HCT116 (cell line): ENCODE measurements around the gene LMNTD2. TPM values are rescaled to one million over a fixed set of nuclear protein-coding genes. Genes with fewer than 3 reads are reported as not detected.

Experiments
- ATAC-seq: fragments of 200-7000 bp; cut with Tn5 transposase; 2 replicates; pipeline ENCODE4 v1.9.1; 2020; ENCODE audit warnings: mild to moderate bottlenecking, moderate library complexity
- BruUV-seq: library from RNA; stranded (reverse); fragments of 400-500 nt; replicated peaks from 2 replicates; lab custom pipeline; 2021; lab: Mats Ljungman, UMichigan
- CTCF ChIA-PET: fragments of 300-600 bp; sonication (Branson Sonifier 250); formaldehyde crosslinking; loops from one replicate; lab custom pipeline; 2021; ENCODE audit warnings: antibody characterized with exemption; lab: Charles Lee
- POLR2A ChIA-PET: fragments of 300-600, 350-600 bp; sonication (Branson Sonifier 250); formaldehyde crosslinking; loops from one replicate; lab custom pipeline; 2021; ENCODE audit warnings: antibody characterized with exemption; lab: Charles Lee
- RAD21 ChIA-PET, 2 experiments: fragments of 300-600 bp; sonication (Branson Sonifier 250); formaldehyde crosslinking; loops; one replicate each; lab custom pipeline; 2023; ENCODE audit warnings: low total read pairs in 2 of 2; ENCODE audit not compliant: uncharacterized antibody in 2 of 2, unreplicated experiment in 2 of 2, low non-redundant PET in 1 of 2; lab: Charles Lee
- DNase-seq: peaks from one replicate; pipeline ENCODE4 v3.0.0-alpha.2; 2010; ENCODE audit warnings: low read depth, low spot score
- H2AFZ ChIP-seq: fragments of 200-600 bp; shearing (Covaris generic), sonication (generic); 2 replicates; pipeline ENCODE4 v1.6.1; 2017; ENCODE audit warnings: low read depth, mixed run types, mixed read lengths, antibody characterized with exemption, low read length; ENCODE audit not compliant: poor library complexity, severe bottlenecking
- H3K27ac ChIP-seq: 2 replicates; pipeline ENCODE4 v1.5.1; 2012; ENCODE audit warnings: low read depth, low read length
- H3K27me3 ChIP-seq: fragments of 200-600 bp; sonication (generic); 2 replicates; pipeline ENCODE4 v1.6.1; 2016; ENCODE audit warnings: mixed run types, low read length, mixed read lengths; ENCODE audit not compliant: insufficient read depth
- H3K36me3 ChIP-seq, 2 experiments: fragments of 200-500 bp in 1 of 2; fragments of 200-600 bp in 1 of 2; sonication (Bioruptor generic) in 1 of 2; sonication (generic) in 1 of 2; 2 replicates each; pipeline versions ENCODE4 v1.5.1 to v1.6.1; 2014 to 2016; ENCODE audit warnings: low read length in 2 of 2, inconsistent platforms in 1 of 2, mixed read lengths in 1 of 2, mixed run types in 1 of 2; ENCODE audit not compliant: insufficient read depth in 2 of 2, control insufficient read depth in 1 of 2
- H3K4me1 ChIP-seq, 2 experiments: fragments of 200-600 bp in 1 of 2; sonication (generic) in 1 of 2; 2 replicates each; pipeline versions ENCODE4 v1.5.1 to v1.6.1; 2012 to 2017; ENCODE audit warnings: low read length in 2 of 2, inconsistent platforms in 1 of 2, mild to moderate bottlenecking in 1 of 2, mixed read lengths in 1 of 2, mixed run types in 1 of 2, moderate library complexity in 1 of 2; ENCODE audit not compliant: insufficient read depth in 2 of 2, control insufficient read depth in 1 of 2
- H3K4me2 ChIP-seq: fragments of 200-600 bp; sonication (generic); 2 replicates; pipeline ENCODE4 v1.6.1; 2017; ENCODE audit warnings: mixed run types, low read length, mixed read lengths
- H3K4me3 ChIP-seq, 2 experiments: fragments of 200-600 bp in 1 of 2; sonication (generic) in 1 of 2; replicated peaks in 1 of 2; 2 replicates each; pipeline ENCODE4 v1.5.1; 2011 to 2016; ENCODE audit warnings: low read length in 2 of 2, control low read depth in 1 of 2, low read depth in 1 of 2, mild to moderate bottlenecking in 1 of 2, mixed read lengths in 1 of 2, mixed run types in 1 of 2
- H3K79me2 ChIP-seq: fragments of 200-600 bp; sonication (generic); 2 replicates; pipeline ENCODE4 v1.6.1; 2017; ENCODE audit warnings: mild to moderate bottlenecking, mixed run types, low read length, moderate library complexity, mixed read lengths; ENCODE audit not compliant: insufficient read depth
- H3K9ac ChIP-seq: fragments of 200-600 bp; sonication (generic); 2 replicates; pipeline ENCODE4 v1.6.1; 2016; ENCODE audit warnings: low read length, mixed read lengths
- H3K9me2 ChIP-seq: fragments of 200-600 bp; sonication (generic), shearing (Covaris generic); 2 replicates; pipeline ENCODE4 v1.6.1; 2017; ENCODE audit warnings: mixed run types, mild to moderate bottlenecking, moderate library complexity; ENCODE audit not compliant: insufficient read depth
- H3K9me3 ChIP-seq, 2 experiments: fragments of 200-500 bp in 1 of 2; fragments of 200-600 bp in 1 of 2; sonication (Bioruptor generic) in 1 of 2; sonication (generic) in 1 of 2; 2 replicates each; pipeline ENCODE4 v1.6.1; 2014 to 2017; ENCODE audit warnings: low read length in 2 of 2, mixed read lengths in 2 of 2, inconsistent platforms in 1 of 2, low read depth in 1 of 2, mild to moderate bottlenecking in 1 of 2, mixed run types in 1 of 2, moderate library complexity in 1 of 2; ENCODE audit not compliant: control insufficient read depth in 1 of 2, insufficient read depth in 1 of 2
- H4K20me1 ChIP-seq: fragments of 200-600 bp; sonication (generic), shearing (Covaris generic); 2 replicates; pipeline ENCODE4 v1.6.1; 2017; ENCODE audit warnings: mixed run types, mild to moderate bottlenecking, moderate library complexity; ENCODE audit not compliant: insufficient read depth
- CTCF ChIP-seq, 3 experiments: fragments of 200-600 bp in 1 of 3; sonication (generic) in 1 of 3; IDR thresholded peaks in 2 of 3; conservative IDR thresholded peaks in 1 of 3; 2 replicates each; pipeline ENCODE4 v1.5.1; 2012 to 2017; ENCODE audit warnings: low read depth in 2 of 3, low read length in 2 of 3, antibody characterized with exemption in 1 of 3, borderline replicate concordance in 1 of 3, control low read depth in 1 of 3, mild to moderate bottlenecking in 1 of 3, mixed read lengths in 1 of 3, mixed run types in 1 of 3, moderate library complexity in 1 of 3; ENCODE audit not compliant: insufficient read depth in 1 of 3
- ELF1 ChIP-seq: IDR thresholded peaks from 2 replicates; pipeline ENCODE4 v1.6.1; 2012; ENCODE audit warnings: low read depth, borderline replicate concordance
- EZH2 ChIP-seq: fragments of 200-600 bp; sonication (generic); IDR thresholded peaks from 2 replicates; pipeline ENCODE4 v1.6.1; 2017; ENCODE audit warnings: antibody characterized with exemption, mixed run types
- EZH2phosphoT487 ChIP-seq: fragments of 200-600 bp; IDR thresholded peaks from 2 replicates; pipeline ENCODE4 v1.6.1; 2018; ENCODE audit warnings: antibody characterized with exemption, borderline replicate concordance
- JUND ChIP-seq: IDR thresholded peaks from 2 replicates; pipeline ENCODE4 v1.6.1; 2012
- POLR2A ChIP-seq: IDR thresholded peaks from 2 replicates; pipeline ENCODE4 v1.7.0; 2011; ENCODE audit warnings: borderline replicate concordance; ENCODE audit not compliant: insufficient read depth, insufficient read length; ENCODE audit errors: extremely low read depth
- POLR2AphosphoS5 ChIP-seq: IDR thresholded peaks from 2 replicates; pipeline ENCODE4 v1.6.1; 2011; ENCODE audit warnings: mild to moderate bottlenecking, low read depth, low read length, moderate library complexity
- SP1 ChIP-seq: IDR thresholded peaks from 2 replicates; pipeline ENCODE4 v1.6.1; 2012; ENCODE audit warnings: low read depth
- SRF ChIP-seq: IDR thresholded peaks from 2 replicates; pipeline ENCODE4 v1.6.1; 2012; ENCODE audit warnings: low read depth
- YY1 ChIP-seq: IDR thresholded peaks from 2 replicates; pipeline ENCODE4 v1.6.1; 2011; ENCODE audit warnings: low read length, low read depth, moderate library complexity, mild to moderate bottlenecking; ENCODE audit not compliant: insufficient replicate concordance; ENCODE audit errors: extremely low read depth
- ZBTB33 ChIP-seq: IDR thresholded peaks from 2 replicates; pipeline ENCODE4 v1.6.1; 2011; ENCODE audit warnings: mild to moderate bottlenecking, low read length, moderate library complexity; ENCODE audit not compliant: insufficient replicate concordance; ENCODE audit errors: extremely low read depth
- ZFX ChIP-seq: fragments of 450-650 bp; IDR thresholded peaks from 2 replicates; pipeline ENCODE4 v1.6.1; 2017
- ZNF274 ChIP-seq: fragments of 200-500 bp; sonication (Bioruptor generic); IDR thresholded peaks from 2 replicates; pipeline ENCODE4 v1.6.1; 2014; ENCODE audit warnings: mild to moderate bottlenecking, low read depth, low read length, inconsistent platforms
- intact Hi-C: fragments of 100-400 bp; cut with micrococcal nuclease; formaldehyde crosslinking; loops from 2 replicates; pipeline ENCODE4 v1.10.0; 2022
- total RNA-seq: library from RNA; stranded (reverse); gene quantifications from one replicate; pipeline ENCODE4 v1.2.1, GENCODE V29; 2021; ENCODE audit not compliant: unreplicated experiment
- TF ChIP-seq, protein P1 (sequence below): IDR thresholded peaks from 2 replicates; pipeline ENCODE4 v1.6.1; 2012; ENCODE audit warnings: low read depth
- TF ChIP-seq, protein P2 (sequence below): IDR thresholded peaks from 2 replicates; pipeline ENCODE4 v1.6.1; 2012

LMNTD2 gene
- total RNA-seq, 1 experiment from 2014 or later, result 9.5 TPM

- ChIA-PET POLR2A (no interaction called here), RAD21 (no interaction called here)
- H4K20me1 ChIP-seq, result no peaks in the 10 kb centered on the region
- H3K4me3 ChIP-seq, result no peak overlapping the region
- no peak for DNase-seq
- TF ChIP-seq, protein P1, sequence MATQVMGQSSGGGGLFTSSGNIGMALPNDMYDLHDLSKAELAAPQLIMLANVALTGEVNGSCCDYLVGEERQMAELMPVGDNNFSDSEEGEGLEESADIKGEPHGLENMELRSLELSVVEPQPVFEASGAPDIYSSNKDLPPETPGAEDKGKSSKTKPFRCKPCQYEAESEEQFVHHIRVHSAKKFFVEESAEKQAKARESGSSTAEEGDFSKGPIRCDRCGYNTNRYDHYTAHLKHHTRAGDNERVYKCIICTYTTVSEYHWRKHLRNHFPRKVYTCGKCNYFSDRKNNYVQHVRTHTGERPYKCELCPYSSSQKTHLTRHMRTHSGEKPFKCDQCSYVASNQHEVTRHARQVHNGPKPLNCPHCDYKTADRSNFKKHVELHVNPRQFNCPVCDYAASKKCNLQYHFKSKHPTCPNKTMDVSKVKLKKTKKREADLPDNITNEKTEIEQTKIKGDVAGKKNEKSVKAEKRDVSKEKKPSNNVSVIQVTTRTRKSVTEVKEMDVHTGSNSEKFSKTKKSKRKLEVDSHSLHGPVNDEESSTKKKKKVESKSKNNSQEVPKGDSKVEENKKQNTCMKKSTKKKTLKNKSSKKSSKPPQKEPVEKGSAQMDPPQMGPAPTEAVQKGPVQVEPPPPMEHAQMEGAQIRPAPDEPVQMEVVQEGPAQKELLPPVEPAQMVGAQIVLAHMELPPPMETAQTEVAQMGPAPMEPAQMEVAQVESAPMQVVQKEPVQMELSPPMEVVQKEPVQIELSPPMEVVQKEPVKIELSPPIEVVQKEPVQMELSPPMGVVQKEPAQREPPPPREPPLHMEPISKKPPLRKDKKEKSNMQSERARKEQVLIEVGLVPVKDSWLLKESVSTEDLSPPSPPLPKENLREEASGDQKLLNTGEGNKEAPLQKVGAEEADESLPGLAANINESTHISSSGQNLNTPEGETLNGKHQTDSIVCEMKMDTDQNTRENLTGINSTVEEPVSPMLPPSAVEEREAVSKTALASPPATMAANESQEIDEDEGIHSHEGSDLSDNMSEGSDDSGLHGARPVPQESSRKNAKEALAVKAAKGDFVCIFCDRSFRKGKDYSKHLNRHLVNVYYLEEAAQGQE, result no peak
- TF ChIP-seq EZH2phosphoT487 (no peak), ZNF274 (no peak), ZFX (no peak), YY1 (no peak), CTCF (IDR thresholded peaks at IDR 0.05 in 2 of 3, conservative IDR thresholded peaks at IDR 0.05 in 1 of 3; ENCODE audit: borderline replicate concordance in 1 of 3, insufficient read depth in 1 of 3, low read depth in 2 of 3, low read length in 2 of 3) (no peak), EZH2 (no peak), ELF1 (no peak), SRF (no peak), SP1 (no peak), ZBTB33 (no peak), POLR2A (no peak), POLR2AphosphoS5 (no peak), JUND (no peak)
- TF ChIP-seq, protein P2, sequence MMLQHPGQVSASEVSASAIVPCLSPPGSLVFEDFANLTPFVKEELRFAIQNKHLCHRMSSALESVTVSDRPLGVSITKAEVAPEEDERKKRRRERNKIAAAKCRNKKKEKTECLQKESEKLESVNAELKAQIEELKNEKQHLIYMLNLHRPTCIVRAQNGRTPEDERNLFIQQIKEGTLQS, result no peak
- TF ChIP-seq, all 23 proteins: peak for 0
- Histone ChIP-seq H3K27me3 (no peaks in the 10 kb centered on the region), H2AFZ (no peak overlapping the region), H3K79me2 (no peaks in the 10 kb centered on the region), H3K27ac (no peak overlapping the region), H3K9me3 (peaks cover 0 to 15% of the 10 kb centered on the region in 2 experiments; a peak in 1 of 4 replicates), H3K4me2 (no peak overlapping the region), H3K9ac (no peak overlapping the region), H3K36me3 (no peaks in the 10 kb centered on the region), H3K4me1 (peaks cover 4 to 5% of the 10 kb centered on the region in 2 experiments; a peak in 3 of 4 replicates), H3K9me2 (no peaks in the 10 kb centered on the region)
- ATAC-seq, result no peak
- BruUV-seq, result no TSS peak
- intact Hi-C loops, result no loop called here
- CTCF ChIA-PET, result no interaction called here
Observed at GRCh38 chr11:520428-521176, 39.9 kb downstream of the LMNTD2 start.
